HG03439 (cell line): ENCODE results near the gene CD1C.
"Not testable (repeated sequence)": the region's sequence is repeated elsewhere in the genome, so short reads cannot be mapped to it uniquely, and the experiment has no call there.

ENCODE experiments used
- ATAC-seq: cut with Tn5 transposase; IDR thresholded peaks from one replicate; pipeline ENCODE4 v1.9.1; 2021; ENCODE audit warnings: mild to moderate bottlenecking, moderate library complexity; ENCODE audit not compliant: unreplicated experiment

CD1C gene

GRCh38 chr1:158289811-158290210 lies at the start of gene CD1C:
TSS of gene CD1C (plus strand) at chr1:158289923. CDS start at chr1:158290065, 142 bp downstream.
- no peak for ATAC-seq

DNA sequence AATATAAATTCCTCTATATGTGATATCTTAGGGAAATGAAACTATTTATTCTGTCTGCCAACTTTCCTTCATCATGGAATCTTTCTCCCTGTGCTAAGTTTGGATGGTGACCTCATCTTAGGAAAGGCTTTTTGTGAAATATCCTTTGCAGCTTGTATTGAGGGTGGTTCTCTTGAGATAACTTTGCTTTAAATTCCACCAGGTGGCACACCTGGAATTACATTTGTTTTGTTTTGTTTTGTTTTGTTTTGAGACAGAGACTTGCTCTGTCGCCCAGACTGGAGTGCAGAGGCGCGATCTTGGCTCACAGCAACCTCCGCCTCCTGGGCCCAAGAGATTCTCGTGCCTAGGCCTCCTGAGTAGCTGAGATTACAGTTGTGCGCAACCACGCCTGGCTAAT lies 43.1 kb upstream of the CD1C start:
- no peak for ATAC-seq

DNA sequence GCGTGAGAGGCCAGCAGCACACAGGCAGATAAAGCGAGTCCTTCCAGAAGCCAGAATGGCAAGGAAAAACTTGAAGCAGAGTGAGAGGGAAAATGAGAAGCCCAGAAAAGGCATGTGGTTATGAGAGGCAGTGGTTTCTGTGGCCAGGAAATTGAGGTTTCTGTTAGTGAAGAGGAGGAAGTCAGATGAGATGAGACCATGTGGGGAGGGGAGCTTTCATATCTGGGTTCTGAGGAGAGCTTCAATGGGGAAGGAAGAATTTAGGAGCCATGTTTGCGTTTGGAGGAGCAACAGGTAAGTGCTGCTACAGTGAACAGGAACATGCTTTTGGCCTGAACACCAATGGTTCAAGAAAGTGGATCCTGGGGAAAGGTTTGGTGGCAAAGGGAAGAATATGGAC lies 41.6 kb upstream of the CD1C start:
- no peak for ATAC-seq

DNA sequence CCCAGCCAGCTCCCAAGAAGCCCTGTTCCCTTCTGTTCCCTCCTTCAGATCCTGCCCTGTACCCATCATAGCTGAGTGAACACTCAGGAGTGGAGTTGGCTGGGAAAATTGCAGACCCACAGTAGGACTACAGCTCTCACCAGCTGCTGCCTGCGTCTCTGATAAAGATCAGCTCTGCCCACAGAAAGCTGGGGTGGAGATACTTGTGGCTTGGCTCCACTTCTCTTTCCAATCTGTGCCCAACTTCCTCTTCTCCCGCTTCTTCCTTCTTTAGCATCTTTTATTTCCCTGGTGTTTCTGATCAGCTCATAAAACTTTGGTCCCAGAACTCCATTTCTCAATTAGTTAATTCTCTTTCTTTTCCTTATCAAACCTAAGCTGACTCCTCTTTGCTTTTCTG lies 41.0 kb upstream of the CD1C start:
- no peak for ATAC-seq

DNA sequence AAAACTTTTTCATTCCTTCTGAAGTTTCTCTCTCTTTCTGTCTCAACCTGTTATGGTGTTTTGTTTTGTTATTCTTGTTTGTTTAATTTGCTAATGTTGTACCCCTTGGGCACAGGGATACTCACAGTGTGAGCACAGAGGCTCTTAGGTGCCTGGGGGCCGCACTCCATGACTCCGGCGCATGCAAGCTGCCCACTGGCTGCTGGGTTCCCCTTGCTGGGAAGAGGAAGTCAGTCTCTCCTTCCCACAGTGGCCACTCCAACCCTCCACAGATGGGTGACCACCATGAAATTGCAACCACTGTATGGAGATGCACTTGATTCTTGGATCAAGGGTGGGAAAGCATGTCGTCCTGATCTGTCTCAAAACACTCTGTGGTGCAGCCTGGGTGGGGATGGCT lies 40.1 kb upstream of the CD1C start:
- no peak for ATAC-seq

DNA sequence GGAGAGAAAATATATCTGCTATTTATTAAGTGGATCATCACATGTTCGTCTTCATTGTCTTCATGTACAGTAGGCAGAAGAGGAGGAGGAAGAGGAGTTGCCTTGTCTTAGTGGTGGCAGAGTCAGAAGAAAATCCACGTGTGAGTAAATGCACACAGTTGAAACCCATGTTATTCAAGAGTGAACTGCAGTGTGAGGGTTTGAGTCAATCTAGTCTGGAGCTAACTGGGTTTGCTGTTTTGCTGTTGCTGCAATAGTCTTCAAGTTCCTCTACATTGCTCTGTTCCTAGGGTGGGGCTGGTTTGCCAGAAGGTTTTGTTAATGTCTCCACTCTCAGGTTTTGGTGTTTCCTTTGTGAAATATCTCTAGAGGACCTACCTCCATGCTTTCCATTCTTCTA lies 38.6 kb upstream of the CD1C start:
- no peak for ATAC-seq

DNA sequence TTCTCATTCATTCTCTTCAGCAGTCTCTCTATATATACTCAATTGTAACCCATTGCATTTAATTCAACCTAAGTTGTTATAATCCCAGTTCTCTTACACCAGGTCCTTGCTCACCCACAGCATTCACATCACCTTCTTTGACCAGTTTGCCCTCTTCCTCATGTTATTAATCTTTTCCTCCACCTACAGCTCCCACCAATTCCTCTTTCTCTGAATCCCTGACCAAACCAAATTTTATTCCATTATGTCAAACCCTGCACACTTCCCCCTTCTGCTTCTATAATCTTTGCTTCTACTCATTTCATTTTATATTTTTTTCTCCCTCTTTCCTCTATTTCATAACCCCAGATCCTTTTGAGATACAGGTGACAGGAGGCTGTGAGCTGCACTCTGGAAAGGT lies 34.1 kb upstream of the CD1C start:
- ATAC-seq: no peak

- not testable (repeated sequence) for ATAC-seq
These were observed 33.0 kb upstream of the CD1C start for GRCh38 chr1:158256747-158257146.

GRCh38 chr1:158257888-158258287 lies 31.8 kb upstream of the CD1C start:
- ATAC-seq: no peak

GRCh38 chr1:158259117-158259516 lies 30.6 kb upstream of the CD1C start:
- no peak for ATAC-seq

DNA sequence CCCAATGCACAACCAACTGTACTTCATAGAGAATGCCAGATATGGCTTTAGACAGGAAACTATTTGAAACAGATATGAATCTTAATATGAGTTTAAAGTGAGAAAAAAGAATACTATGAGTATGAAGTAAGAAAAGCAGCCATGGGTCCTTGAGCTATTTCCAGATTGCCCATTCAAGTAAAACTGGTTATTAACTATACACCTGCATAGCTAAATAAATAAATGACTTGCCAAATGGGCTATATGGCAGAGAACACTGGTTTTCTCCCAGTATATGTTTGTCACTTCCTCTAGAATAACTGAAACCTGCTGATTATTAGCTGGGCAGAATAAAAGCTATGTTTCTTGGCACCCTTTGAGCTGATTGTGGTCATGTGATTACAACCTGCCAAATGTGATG lies 17.0 kb upstream of the CD1C start:
- ATAC-seq: no peak

DNA sequence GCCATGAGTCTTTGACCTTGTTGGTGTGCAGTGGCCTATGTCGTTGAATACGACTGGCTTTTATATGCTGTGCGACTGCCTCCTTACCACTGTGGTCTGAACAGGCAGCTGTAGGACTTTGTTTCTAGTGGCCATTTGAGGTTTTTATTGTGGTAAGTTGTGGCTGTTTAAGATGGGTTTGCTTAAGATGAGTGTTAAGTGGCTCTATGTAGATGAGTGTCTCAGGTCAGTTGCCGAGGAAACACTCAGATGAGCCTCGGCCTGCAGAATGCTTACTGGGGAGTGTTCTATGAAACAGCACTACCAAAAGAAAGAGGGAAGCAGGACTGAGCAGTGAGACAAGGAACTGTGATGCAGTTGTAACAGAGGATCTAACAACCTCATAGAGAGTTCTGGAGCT lies 14.9 kb upstream of the CD1C start:
- no peak for ATAC-seq

DNA sequence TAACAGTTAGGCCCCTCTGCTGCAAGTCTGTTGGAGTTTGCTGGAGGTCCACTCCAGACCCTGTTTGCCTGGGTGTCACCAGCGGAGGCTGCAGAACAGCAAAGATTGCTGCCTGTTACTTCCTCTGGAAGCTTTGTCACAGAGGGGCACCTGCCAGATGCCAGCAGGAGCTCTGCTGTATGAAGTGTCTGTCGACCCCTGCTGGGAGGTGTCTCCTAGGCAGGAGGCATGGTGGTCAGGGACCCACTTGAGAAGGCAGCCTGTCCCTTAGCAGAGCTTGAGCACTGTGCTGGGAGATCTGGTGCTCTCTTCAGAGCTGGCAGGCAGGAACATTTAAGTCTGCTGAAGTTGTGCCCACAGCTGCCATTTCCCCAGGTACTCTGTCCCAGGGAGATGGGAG lies 7.3 kb upstream of the CD1C start:
- not testable (repeated sequence) for ATAC-seq

DNA sequence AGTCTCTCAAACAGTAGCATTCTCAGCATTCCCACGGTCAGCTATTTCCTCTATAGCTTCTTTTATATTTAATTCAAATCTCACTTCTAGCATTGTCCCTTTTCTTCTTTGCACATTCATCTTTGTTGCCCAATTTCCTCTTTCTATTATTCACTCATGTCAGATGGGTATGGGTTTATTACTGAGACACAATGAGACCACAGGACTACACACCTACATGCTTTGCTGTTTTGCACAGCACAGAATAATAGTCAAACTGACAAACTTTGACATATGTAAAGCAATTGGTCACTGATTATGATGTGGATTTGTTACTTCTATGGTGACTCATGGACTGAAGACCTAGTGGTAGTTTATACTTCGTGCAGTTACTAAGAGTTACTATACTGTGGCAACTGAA lies 5.8 kb upstream of the CD1C start:
- peak; percentile 42 for ATAC-seq

DNA sequence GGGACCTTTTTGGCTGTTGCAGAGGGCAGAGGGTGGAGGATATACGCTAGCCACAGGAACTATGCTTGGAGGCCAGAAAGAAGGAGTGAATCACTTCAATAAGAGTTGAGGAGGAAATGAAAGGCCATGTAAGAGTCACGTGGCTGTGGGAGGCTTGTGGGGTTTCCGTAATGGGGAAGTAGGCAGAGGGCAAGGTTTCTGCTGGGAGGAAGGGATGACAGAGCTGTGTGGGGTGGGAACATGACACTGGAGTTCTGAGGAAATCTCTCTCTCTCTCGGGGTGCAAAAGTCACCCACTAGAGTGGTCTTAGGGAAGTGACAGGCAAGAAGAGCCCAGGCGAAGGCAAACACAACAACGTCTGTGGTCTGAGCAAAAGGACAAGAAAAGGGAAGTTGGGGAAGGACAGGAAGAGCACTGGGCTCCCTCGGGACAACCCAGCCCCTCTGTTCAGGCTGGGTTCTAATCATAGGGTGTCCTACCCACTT lies 3.9 kb upstream of the CD1C start:
- ATAC-seq: peak; percentile 59

DNA sequence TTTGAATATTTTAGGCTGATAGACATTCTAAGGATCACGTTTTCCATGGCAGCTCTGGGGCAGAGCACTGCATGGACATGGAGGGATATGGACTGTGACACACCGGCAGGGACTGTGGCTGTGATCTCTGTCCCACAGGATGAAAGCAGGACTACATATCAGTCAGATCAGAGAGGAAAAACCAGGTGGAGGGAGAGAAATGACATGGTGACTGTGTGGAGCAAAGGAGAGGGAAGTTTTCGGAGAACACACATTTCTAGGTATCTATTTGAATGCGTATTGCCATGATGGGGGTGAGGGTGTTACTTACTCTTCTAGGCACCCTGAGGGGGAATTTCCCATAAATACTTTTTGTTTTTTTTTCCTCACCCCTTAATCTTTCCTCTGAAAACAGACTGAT lies 3.2 kb upstream of the CD1C start:
- no peak for ATAC-seq

GRCh38 chr1:158286941-158287346 lies 2.8 kb upstream of the CD1C start:
- no peak for ATAC-seq

- no peak for ATAC-seq
These were observed 660 bp downstream of the CD1C start for GRCh38 chr1:158290321-158290844.

DNA sequence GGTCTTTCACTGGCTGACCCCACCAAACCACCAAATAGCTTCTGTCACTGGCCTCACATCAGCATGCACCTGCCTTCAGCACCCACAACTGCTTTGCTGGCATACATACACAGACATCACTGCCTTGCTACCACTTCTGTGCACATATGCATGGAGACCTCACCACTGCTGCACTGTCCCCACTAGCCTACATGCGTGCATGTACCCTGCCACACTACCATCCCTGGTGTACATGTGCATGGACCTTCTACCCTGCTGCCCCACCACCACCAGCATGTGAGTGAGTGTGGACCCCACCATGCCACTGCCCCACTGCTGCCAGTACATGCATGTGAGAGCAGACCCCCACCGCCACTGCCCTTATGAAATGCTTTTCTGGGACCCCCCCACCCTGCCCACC lies 6.1 kb downstream of the CD1C start:
- ATAC-seq: no peak

DNA sequence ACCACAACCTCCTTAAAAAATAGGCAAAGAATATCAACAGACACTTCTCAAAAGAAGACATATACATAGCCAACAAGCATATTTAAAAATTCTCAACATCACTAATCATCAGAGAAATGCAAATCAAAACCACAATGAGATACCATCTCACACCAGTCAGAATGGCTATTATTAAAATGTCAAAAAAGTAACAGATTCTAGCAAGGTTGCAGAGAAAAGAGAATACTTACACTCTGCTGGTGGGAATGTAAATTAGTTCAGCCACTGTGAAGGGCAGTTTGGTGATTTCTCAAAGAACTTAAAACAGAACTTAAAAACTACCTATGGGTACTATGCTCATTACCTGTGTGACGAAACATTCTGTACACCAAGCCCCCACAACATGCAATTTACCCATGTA lies 20.9 kb downstream of the CD1C start:
- peak; percentile 53 for ATAC-seq

DNA sequence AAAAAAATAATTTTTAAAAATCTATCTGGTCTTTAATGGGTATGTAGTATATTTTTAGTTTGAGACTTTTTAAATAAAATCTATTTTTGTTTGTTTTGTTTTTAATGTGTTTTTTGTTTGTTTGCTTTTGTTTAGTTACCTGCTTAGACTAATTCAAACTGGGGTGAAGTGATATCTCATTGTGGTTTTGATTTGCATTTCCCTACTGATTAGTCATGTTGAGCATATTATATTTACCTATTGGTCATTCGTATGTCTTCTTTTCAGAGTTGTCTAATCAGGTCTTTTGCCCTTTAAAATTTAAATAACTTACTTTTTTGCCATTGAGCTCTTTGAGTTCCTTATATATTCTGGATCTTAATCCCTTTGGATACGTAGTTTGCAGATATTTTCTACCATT lies 21.3 kb downstream of the CD1C start:
- peak; percentile 69 for ATAC-seq

GRCh38 chr1:158323866-158324265 lies 34.1 kb downstream of the CD1C start:
- no peak for ATAC-seq

- no peak for ATAC-seq
These were observed 34.7 kb downstream of the CD1C start for GRCh38 chr1:158324395-158324794.

GRCh38 chr1:158327481-158327880 lies 37.8 kb downstream of the CD1C start:
- ATAC-seq: no peak
